Keratinocyte (primary cell): ENCODE results near the gene HYPK. TPM values are rescaled to one million over a fixed set of nuclear protein-coding genes. Genes with fewer than 3 reads are reported as not detected.

Experiments
- DNase-seq: peaks from one replicate; pipeline ENCODE4 v3.0.0-alpha.2; 2011; ENCODE audit warnings: low read depth, missing footprints, low spot score
- FAIRE-seq: peaks from 2 replicates; lab custom pipeline; 2011; peaks lifted over from hg19 to GRCh38; lab: Jason Lieb, UNC
- H2AFZ ChIP-seq: 2 replicates; pipeline ENCODE4 v1.6.0; 2012; ENCODE audit warnings: low read length, control low read depth, inconsistent platforms; ENCODE audit not compliant: control insufficient read depth
- H3K27ac ChIP-seq: 2 replicates; pipeline ENCODE4 v1.5.1; 2011; ENCODE audit warnings: low read length; ENCODE audit not compliant: control insufficient read depth, insufficient read depth
- H3K27me3 ChIP-seq: 3 replicates; pipeline ENCODE4 v1.6.0; 2011; ENCODE audit warnings: low read length; ENCODE audit not compliant: control insufficient read depth, insufficient read depth; ENCODE audit errors: extremely low read depth
- H3K36me3 ChIP-seq, 2 experiments: 2 replicates in 1 of 2; 3 replicates in 1 of 2; pipeline ENCODE4 v1.5.1; 2011; ENCODE audit warnings: low read length in 2 of 2, mild to moderate bottlenecking in 1 of 2; ENCODE audit not compliant: control insufficient read depth in 2 of 2, insufficient read depth in 2 of 2; ENCODE audit errors: extremely low read depth in 1 of 2
- H3K4me1 ChIP-seq: 3 replicates; pipeline ENCODE4 v1.5.1; 2011; ENCODE audit warnings: low read length; ENCODE audit not compliant: control insufficient read depth, insufficient read depth; ENCODE audit errors: extremely low read depth
- H3K4me2 ChIP-seq: 3 replicates; pipeline ENCODE4 v1.6.0; 2011; ENCODE audit warnings: low read depth, low read length; ENCODE audit not compliant: control insufficient read depth, insufficient read depth; ENCODE audit errors: extremely low read depth
- H3K4me3 ChIP-seq, 3 experiments: fragments of 200-600 bp in 1 of 3; sonication (generic) in 1 of 3; 2 replicates in 2 of 3; 3 replicates in 1 of 3; pipeline ENCODE4 v1.5.1; 2011 to 2016; ENCODE audit warnings: low read length in 3 of 3, mild to moderate bottlenecking in 3 of 3, control low read depth in 2 of 3, inconsistent platforms in 1 of 3, low read depth in 1 of 3, mixed read lengths in 1 of 3, mixed run types in 1 of 3, moderate library complexity in 1 of 3; ENCODE audit not compliant: control insufficient read depth in 2 of 3, insufficient read depth in 2 of 3; ENCODE audit errors: extremely low read depth in 1 of 3
- H3K79me2 ChIP-seq: 2 replicates; pipeline ENCODE4 v1.6.0; 2012; ENCODE audit warnings: low read length; ENCODE audit not compliant: control insufficient read depth, insufficient read depth
- H3K9ac ChIP-seq: 3 replicates; pipeline ENCODE4 v1.6.0; 2011; ENCODE audit warnings: low read length; ENCODE audit not compliant: control insufficient read depth, insufficient read depth; ENCODE audit errors: extremely low read depth
- H3K9me1 ChIP-seq: 3 replicates; pipeline ENCODE4 v1.6.0; 2011; ENCODE audit warnings: low read length; ENCODE audit not compliant: control insufficient read depth, insufficient read depth; ENCODE audit errors: extremely low read depth
- H3K9me3 ChIP-seq: 2 replicates; pipeline ENCODE4 v1.5.1; 2012; ENCODE audit warnings: low read depth, low read length; ENCODE audit not compliant: control insufficient read depth
- H4K20me1 ChIP-seq: 3 replicates; pipeline ENCODE4 v1.6.0; 2011; ENCODE audit warnings: low read length; ENCODE audit not compliant: control insufficient read depth, insufficient read depth; ENCODE audit errors: extremely low read depth
- EZH2 ChIP-seq: IDR thresholded peaks from one replicate; pipeline ENCODE4 v1.6.1; 2012; ENCODE audit warnings: inconsistent platforms, mild to moderate bottlenecking, low read length, moderate library complexity
- dilution Hi-C: fragments of 300-500 bp; cut with MboI; formaldehyde crosslinking; loops from one replicate; pipeline ENCODE4 v1.7.0; 2020; ENCODE audit warnings: low sequenced_read_pairs; ENCODE audit not compliant: extremely low pct_ligation_motif_present
- polyA plus RNA-seq, 5 experiments: library from polyadenylated mRNA; depleted of rRNA in 3 of 5; stranded (reverse) in 3 of 5; stranded (forward) in 1 of 5; unstranded in 1 of 5; fragments of >200 nt; gene quantifications; 1 replicate in 1 of 5; 2 replicates in 3 of 5; 3 replicates in 1 of 5; pipeline versions ENCODE4 v1.2.1 to v1.2.3, GENCODE V29; 2011 to 2012; ENCODE audit warnings: missing spikeins in 2 of 5, low read depth in 1 of 5, low replicate concordance in 1 of 5
- TF ChIP-seq, protein P1 (sequence below), 3 experiments: IDR thresholded peaks in 1 of 3; conservative IDR thresholded peaks in 1 of 3; optimal IDR thresholded peaks in 1 of 3; 2 replicates in 2 of 3; 3 replicates in 1 of 3; pipeline versions ENCODE3 to v1.5.1; 2011; ENCODE audit warnings: low read length in 3 of 3, mild to moderate bottlenecking in 3 of 3, moderate library complexity in 2 of 3, control low read depth in 1 of 3, inconsistent platforms in 1 of 3; ENCODE audit not compliant: insufficient read depth in 2 of 3; ENCODE audit errors: extremely low read depth in 1 of 3

Gene HYPK
- polyA plus RNA-seq, 1 donor (not counting 4 experiments of a cell fraction or from before 2014, with no cell fraction given), result 27.5 TPM

DNA sequence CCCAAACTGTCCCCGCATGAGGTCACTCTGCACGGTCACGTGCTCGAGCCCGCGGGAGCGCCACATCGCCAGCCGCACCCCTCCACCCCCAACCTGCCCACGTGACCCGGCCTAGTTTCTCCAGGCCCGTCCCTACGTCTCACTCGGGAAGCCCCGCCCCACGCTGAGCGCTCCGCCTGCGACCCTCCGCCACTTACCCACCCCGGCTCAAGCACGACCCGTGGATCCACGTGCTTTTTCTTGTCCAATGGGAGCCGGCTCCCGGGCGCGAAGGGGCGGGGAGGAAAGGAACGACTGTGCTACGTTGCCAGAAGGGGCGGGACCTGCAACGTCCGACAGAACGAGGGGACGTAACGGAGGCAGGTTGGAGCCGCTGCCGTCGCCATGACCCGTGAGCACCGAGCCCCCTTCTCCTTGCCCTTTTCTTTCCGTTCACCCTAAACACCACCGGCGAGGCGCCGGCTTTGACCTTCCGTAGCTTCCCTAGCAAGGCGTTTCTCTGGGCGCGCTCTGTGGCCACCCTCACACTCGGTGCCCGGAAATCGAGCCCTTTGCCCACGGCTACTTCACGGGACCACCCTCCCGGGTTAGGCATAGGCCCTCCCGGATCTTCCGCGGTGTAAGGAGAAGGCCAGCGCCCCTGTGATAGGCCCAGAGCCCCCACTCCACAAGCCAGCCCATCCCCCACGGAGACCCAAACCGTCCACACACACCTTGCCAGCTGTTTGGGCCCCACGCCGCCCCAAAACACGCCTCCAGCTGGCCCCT is 8.2 kb upstream of the HYPK start, which contains the start of gene SERF2:
TSS of gene SERF2 (plus strand) at position 328 of the 768 bp plus-strand sequence. CDS start at position 385, 57 bp downstream.
- peaks cover 17% of the 10 kb centered on the region for H3K4me1 ChIP-seq
- peak within 1 kb of the TSS; percentile 98 for H2AFZ ChIP-seq
- peaks cover 33% of the 10 kb centered on the region for H3K79me2 ChIP-seq
- peak; percentile 95 for DNase-seq
- no peaks in the 10 kb centered on the region for H4K20me1 ChIP-seq
- H3K9ac ChIP-seq, result peak within 1 kb of the TSS; percentile 100
- peak within 1 kb of the TSS; percentile 95 for H3K4me2 ChIP-seq
- FAIRE-seq, result no peak
- H3K27ac ChIP-seq, result peak within 1 kb of the TSS; percentile 97
- dilution Hi-C loops, result no loop called here
- H3K27me3 ChIP-seq, result no peaks in the 10 kb centered on the region
- peak within 1 kb of the TSS; percentile 94 to 96 (median 94) for H3K4me3 ChIP-seq
- H3K9me1 ChIP-seq, result no peaks in the 10 kb centered on the region
- TF ChIP-seq EZH2, result no peak
- TF ChIP-seq, protein P1, sequence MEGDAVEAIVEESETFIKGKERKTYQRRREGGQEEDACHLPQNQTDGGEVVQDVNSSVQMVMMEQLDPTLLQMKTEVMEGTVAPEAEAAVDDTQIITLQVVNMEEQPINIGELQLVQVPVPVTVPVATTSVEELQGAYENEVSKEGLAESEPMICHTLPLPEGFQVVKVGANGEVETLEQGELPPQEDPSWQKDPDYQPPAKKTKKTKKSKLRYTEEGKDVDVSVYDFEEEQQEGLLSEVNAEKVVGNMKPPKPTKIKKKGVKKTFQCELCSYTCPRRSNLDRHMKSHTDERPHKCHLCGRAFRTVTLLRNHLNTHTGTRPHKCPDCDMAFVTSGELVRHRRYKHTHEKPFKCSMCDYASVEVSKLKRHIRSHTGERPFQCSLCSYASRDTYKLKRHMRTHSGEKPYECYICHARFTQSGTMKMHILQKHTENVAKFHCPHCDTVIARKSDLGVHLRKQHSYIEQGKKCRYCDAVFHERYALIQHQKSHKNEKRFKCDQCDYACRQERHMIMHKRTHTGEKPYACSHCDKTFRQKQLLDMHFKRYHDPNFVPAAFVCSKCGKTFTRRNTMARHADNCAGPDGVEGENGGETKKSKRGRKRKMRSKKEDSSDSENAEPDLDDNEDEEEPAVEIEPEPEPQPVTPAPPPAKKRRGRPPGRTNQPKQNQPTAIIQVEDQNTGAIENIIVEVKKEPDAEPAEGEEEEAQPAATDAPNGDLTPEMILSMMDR (optimal IDR thresholded peaks at IDR 0.05 in 1 of 3, IDR thresholded peaks at IDR 0.05 in 1 of 3, conservative IDR thresholded peaks at IDR 0.05 in 1 of 3; ENCODE audit: extremely low read depth in 1 of 3, insufficient read depth in 2 of 3, low read length in 3 of 3), result no peak
- H3K36me3 ChIP-seq, result peaks cover 19 to 37% of the 10 kb centered on the region in 2 experiments
- H3K9me3 ChIP-seq, result no peaks in the 10 kb centered on the region

DNA sequence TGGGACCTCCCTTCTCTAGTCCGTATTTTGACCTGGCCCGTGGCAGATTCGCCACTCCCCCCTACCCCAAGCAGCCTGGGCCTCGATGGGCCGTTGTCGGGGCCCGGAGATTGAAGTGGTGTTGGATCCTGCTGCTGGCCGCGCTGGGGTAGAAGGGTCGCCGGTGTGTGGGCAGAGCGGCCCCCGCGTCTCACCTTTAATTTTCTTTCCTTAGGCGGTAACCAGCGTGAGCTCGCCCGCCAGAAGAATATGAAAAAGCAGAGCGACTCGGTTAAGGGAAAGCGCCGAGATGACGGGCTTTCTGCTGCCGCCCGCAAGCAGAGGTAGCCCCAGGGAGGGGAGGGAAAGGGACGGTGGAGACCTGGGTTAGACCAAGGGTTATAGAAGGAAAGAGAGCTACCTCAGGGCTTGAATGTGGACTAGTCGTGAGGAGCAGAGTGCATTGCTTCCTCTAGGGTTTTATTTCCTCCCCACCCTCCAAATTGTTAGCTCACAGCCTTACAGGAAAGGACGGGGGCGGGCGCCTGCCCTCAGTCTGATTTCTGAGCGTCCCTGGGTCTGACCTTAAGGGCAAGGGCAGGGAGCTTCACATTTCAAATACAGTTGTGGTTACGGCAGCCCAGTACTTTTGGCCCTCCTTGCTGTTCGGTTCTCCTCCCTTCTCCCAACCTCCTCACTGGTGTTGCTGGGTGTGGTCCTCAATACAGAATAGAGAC is 7.5 kb upstream of the HYPK start:
- Histone ChIP-seq H3K4me1 (peaks cover 17% of the 10 kb centered on the region), H2AFZ (no peak overlapping the region)

More for the DNA sequence above, 7.5 kb upstream of the HYPK start:
- H3K4me2 ChIP-seq, result peak overlapping the region; percentile 95
- no peaks in the 10 kb centered on the region for H4K20me1 ChIP-seq
- FAIRE-seq, result no peak
- no peaks in the 10 kb centered on the region for H3K9me3 ChIP-seq
- DNase-seq, result no peak
- no peak for TF ChIP-seq EZH2
- TF ChIP-seq, protein P1 (optimal IDR thresholded peaks at IDR 0.05 in 1 of 3, IDR thresholded peaks at IDR 0.05 in 1 of 3, conservative IDR thresholded peaks at IDR 0.05 in 1 of 3; ENCODE audit: extremely low read depth in 1 of 3, insufficient read depth in 2 of 3, low read length in 3 of 3), result peak in 1 of 3 experiments; percentile 17
- H3K79me2 ChIP-seq, result peaks cover 33% of the 10 kb centered on the region
- H3K4me3 ChIP-seq, result peak overlapping the region; percentile 94 to 96 (median 94)
- no peaks in the 10 kb centered on the region for H3K27me3 ChIP-seq
- peak overlapping the region; percentile 97 for H3K27ac ChIP-seq
- no peaks in the 10 kb centered on the region for H3K9me1 ChIP-seq
- peak overlapping the region; percentile 100 for H3K9ac ChIP-seq
- H3K36me3 ChIP-seq, result peaks cover 19 to 37% of the 10 kb centered on the region in 2 experiments
- dilution Hi-C loops, result no loop called here
